Cardiac fibroblast (primary cell): ENCODE results near the gene TBXA2R.
A peak's percentile ranks its signal among the peaks of the same experiment; 100 is the strongest.

ENCODE experiments used
- DNase-seq, 2 donors: peaks; one replicate each; pipeline versions ENCODE4 v3.0.0 to v3.0.0-alpha.2; 2010; ENCODE audit warnings: low read depth in 2 of 2
- H3K4me3 ChIP-seq, 2 donors: replicated peaks in 1 of 2; 1 replicate in 1 of 2; 2 replicates in 1 of 2; pipeline ENCODE4 v1.5.1; 2011; ENCODE audit warnings: low read depth in 2 of 2, low read length in 2 of 2, mild to moderate bottlenecking in 2 of 2, moderate library complexity in 1 of 2
- TF ChIP-seq, protein P1 (sequence below): IDR thresholded peaks from one replicate; pipeline ENCODE4 v1.5.1; 2011; ENCODE audit warnings: low read depth, mild to moderate bottlenecking, low read length, inconsistent platforms

The TBXA2R gene

DNA sequence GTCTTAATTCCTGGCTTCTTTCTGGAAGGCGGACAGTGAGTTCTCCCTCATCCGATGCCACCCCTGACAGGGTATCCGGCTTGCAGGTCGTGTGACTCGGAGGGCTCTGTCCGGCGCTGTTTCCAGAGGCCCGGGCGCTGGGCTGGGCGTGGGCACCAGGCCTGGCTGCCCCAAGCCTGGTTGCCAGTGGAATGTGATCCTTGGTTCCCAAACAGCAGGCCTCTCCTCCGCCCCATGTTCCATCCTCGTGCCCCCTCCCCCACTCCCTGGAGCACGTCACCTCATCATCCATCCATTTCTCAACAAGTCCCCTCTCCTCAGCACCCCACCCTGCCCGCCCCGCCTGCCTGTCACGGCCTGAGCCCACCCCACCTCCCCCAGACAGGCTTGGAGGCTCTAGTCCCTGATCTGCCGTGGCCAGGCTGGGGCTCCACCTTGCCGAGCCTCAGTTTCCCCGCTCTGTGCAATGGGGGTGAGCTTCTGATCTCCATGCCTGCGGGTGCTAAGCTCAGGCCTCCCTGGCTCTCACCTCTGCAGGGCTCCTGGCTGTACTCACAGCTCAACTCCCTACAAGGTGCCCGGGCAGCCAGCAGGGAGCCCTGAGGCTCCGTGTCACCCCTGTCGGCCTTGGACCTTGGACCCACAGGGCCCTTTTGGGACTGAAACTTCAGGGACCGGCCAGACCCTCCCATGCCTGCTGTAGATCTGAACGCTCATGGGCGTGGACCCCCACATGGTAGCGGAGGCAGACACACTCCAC is 2.3 kb downstream of the TBXA2R start:
- DNase-seq: no peak
- H3K4me3 ChIP-seq: no peak overlapping the region
- TF ChIP-seq, protein P1, sequence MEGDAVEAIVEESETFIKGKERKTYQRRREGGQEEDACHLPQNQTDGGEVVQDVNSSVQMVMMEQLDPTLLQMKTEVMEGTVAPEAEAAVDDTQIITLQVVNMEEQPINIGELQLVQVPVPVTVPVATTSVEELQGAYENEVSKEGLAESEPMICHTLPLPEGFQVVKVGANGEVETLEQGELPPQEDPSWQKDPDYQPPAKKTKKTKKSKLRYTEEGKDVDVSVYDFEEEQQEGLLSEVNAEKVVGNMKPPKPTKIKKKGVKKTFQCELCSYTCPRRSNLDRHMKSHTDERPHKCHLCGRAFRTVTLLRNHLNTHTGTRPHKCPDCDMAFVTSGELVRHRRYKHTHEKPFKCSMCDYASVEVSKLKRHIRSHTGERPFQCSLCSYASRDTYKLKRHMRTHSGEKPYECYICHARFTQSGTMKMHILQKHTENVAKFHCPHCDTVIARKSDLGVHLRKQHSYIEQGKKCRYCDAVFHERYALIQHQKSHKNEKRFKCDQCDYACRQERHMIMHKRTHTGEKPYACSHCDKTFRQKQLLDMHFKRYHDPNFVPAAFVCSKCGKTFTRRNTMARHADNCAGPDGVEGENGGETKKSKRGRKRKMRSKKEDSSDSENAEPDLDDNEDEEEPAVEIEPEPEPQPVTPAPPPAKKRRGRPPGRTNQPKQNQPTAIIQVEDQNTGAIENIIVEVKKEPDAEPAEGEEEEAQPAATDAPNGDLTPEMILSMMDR: no peak

DNA sequence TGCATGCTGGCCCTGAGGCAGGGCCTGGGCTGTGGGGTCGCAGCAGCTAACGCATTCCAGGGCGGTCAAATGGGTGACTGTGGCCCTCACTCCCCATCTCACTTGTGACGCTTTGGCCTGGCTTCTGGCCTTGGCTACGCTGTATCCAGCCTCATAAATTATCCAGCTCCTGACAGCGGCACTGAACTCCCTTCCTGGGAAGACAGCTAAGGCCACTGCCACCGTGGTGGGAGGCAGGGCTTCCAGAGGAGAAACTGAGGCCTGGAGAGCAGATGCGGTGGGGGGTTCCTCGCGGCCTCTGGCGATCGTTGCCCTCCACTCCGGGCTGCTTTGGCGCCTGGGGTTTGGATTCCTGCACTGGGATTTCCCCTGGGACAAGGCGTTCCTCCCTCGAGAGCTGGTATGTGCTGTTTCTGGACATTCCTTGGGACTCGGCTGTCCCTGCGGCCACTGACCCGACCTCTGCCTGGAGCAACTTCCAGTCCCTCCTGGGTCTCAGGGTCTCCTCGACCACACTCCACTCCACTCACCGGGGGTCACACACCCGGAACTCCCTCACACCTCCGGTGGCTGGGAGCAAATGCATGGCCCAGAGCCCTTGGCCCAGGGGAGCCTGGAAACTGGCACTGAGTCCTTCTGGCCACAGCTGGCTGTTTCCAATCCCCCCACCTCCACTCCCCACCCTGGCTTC is 3.4 kb downstream of the TBXA2R start:
- no peak for DNase-seq
- TF ChIP-seq, protein P1: no peak
- H3K4me3 ChIP-seq: no peak overlapping the region

DNA sequence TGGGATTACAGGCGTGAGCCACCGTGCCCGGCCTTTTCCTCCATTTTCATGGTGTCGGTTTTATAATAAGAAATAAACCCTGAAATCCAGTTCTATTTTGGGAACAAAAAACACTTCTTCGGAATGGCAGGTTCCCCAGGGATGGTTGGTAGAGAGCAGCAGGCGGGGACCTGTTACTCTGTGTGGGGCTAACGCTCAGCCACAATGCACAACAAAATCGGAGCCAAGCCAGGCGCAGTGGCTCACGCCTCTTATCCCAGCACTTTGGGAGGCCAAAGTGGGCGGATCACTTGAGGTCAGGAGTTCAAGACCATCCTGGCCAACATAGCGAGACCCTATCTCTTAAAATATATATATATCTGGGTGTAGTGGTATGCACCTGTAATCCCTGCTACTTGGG is 5.7 kb downstream of the TBXA2R start:
- TF ChIP-seq, protein P1: no peak
- DNase-seq: no peak
- no peak overlapping the region for H3K4me3 ChIP-seq

DNA sequence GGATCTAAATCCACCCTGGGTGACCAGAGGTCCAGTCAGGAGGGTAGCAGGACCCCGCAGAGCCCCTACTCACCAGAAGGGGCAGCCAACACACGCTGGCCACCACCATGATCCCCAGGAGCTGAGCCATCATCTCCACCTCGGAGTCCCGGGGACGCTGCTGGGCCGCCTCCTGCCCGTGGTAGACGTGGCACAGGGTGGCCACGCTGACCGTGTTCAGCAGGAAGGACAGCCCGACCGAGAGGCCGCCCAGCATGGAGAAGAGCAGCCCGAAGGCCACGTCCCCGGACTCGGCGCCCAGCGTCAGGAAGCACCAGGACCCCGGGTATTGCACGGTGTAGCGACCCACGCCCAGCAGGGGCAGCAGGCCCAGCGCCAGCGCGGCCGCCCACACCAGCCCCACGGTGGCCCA is 6.9 kb downstream of the TBXA2R start:
- no peak for DNase-seq
- no peak overlapping the region for H3K4me3 ChIP-seq
- TF ChIP-seq, protein P1: peak; percentile 25

DNA sequence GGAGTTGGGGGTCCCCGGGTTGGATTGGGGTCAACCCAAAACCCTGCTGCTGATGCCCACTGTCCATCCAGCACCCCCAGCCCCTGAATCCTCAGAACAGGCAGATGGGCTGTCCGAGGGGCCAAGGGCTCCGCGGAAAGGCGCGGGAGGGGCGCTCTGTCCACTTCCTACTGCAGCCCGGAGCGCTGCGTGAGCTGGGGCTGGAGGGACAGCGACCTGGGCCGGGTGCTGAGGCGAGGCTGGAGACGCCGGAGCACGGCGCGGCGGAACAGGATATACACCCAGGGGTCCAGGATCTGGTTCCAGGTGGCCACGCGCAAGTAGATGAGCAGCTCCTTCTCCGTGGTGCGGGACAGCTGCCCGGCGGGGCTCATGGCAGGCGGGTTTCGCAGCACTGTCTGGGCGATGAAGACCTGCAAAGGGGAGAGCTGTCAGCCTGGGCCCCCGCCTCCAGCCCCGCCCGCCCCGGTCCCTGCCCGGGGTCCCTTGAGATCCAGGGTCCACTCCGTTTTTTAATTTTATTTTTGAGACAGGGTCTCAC is 11.1 kb downstream of the TBXA2R start:
- no peak overlapping the region for H3K4me3 ChIP-seq
- TF ChIP-seq, protein P1: no peak
- DNase-seq: no peak

DNA sequence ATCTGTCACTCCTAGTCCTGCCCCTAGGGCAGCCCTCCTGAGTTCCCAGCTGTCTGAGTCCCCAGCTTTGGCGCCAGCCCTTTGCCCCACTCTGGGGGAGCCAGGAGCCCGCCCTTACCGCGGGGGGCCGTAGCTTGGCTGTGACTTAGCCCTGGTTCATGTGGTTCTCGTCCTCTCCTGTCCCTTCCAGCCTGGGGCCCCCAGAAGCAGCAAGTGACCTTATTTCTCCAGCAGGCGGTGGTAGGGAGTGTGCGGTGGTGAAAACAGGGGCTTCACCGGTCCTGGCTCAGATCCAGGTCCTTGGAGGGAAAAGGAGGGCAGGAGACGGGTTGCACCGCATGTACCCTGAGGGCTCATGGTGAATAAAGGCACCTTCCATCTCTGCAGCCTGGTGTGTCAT is 13.5 kb downstream of the TBXA2R start:
- no peak overlapping the region for H3K4me3 ChIP-seq
- TF ChIP-seq, protein P1: no peak
- DNase-seq: no peak
